ENCODE measurements around the gene KAT14.
"Not testable (repeated sequence)": the region's sequence is repeated elsewhere in the genome, so short reads cannot be mapped to it uniquely, and the experiment has no call there.

The KAT14 gene

GRCh38 chr20:18190338-18191233, 52.9 kb downstream of the KAT14 start:
- no peak overlapping the region for H3K4me3 ChIP-seq (ENCODE audit: low read depth, low read length)
- ChIA-PET POLR2A (no interaction called here), CTCF (no interaction called here)
- peak; percentile 9 for DNase-seq (ENCODE audit: low read depth, low spot score)
- no peak for TF ChIP-seq CTCF (IDR thresholded peaks at IDR 0.05; ENCODE audit: insufficient read depth, low read length, missing control alignments)

GRCh38 chr20:18191306-18191705, 53.6 kb downstream of the KAT14 start:
- CTCF ChIA-PET: no interaction called here
- DNase-seq (ENCODE audit: low read depth, low spot score): no peak
- no peak overlapping the region for H3K4me3 ChIP-seq (ENCODE audit: low read depth, low read length)
- POLR2A ChIA-PET: no interaction called here
- TF ChIP-seq CTCF (IDR thresholded peaks at IDR 0.05; ENCODE audit: insufficient read depth, low read length, missing control alignments): no peak

- DNase-seq (ENCODE audit: low read depth, low spot score); H3K4me3 ChIP-seq (ENCODE audit: low read depth, low read length); CTCF ChIA-PET; POLR2A ChIA-PET: not testable (repeated sequence)
These were observed 56.8 kb downstream of the KAT14 start for GRCh38 chr20:18194461-18194860.

GRCh38 chr20:18195931-18196330, 58.3 kb downstream of the KAT14 start:
- no peak for DNase-seq (ENCODE audit: low read depth, low spot score)
- ChIA-PET CTCF (no interaction called here), POLR2A (no interaction called here)
- no peak overlapping the region for H3K4me3 ChIP-seq (ENCODE audit: low read depth, low read length)
- no peak for TF ChIP-seq CTCF (IDR thresholded peaks at IDR 0.05; ENCODE audit: insufficient read depth, low read length, missing control alignments)

- H3K4me3 ChIP-seq (ENCODE audit: low read depth, low read length): no peak overlapping the region
- no peak for TF ChIP-seq CTCF (IDR thresholded peaks at IDR 0.05; ENCODE audit: insufficient read depth, low read length, missing control alignments)
- DNase-seq (ENCODE audit: low read depth, low spot score): no peak
- ChIA-PET POLR2A (no interaction called here), CTCF (no interaction called here)
These were observed 59.9 kb downstream of the KAT14 start for GRCh38 chr20:18197382-18198070.

- POLR2A ChIA-PET: no interaction called here
- CTCF ChIA-PET: no interaction called here
- TF ChIP-seq CTCF (IDR thresholded peaks at IDR 0.05; ENCODE audit: insufficient read depth, low read length, missing control alignments): no peak
- DNase-seq (ENCODE audit: low read depth, low spot score): no peak
- H3K4me3 ChIP-seq (ENCODE audit: low read depth, low read length): no peak overlapping the region
These were observed 65.3 kb downstream of the KAT14 start for GRCh38 chr20:18202966-18203365.

- POLR2A ChIA-PET; DNase-seq (ENCODE audit: low read depth, low spot score); CTCF ChIA-PET; H3K4me3 ChIP-seq (ENCODE audit: low read depth, low read length): not testable (repeated sequence)
These were observed 66.0 kb downstream of the KAT14 start for GRCh38 chr20:18203700-18204099.
